A549 (cell line): ENCODE data around the gene CKAP2L.

Experiments used
- EP300 ChIP-seq, 2 experiments: fragments of >200 bp; sonication (Bioruptor Twin); formaldehyde crosslinking; IDR thresholded peaks; 2 replicates in 1 of 2; 3 replicates in 1 of 2; pipeline ENCODE4 v1.6.1; 2016 to 2017
- POLR2A ChIP-seq: IDR thresholded peaks from 2 replicates; pipeline ENCODE4 v1.6.1; 2012; ENCODE audit warnings: mild to moderate bottlenecking, low read length
- POLR2AphosphoS2 ChIP-seq: conservative IDR thresholded peaks from 2 replicates; pipeline ENCODE4 v1.6.1; 2012; ENCODE audit warnings: low read length, improper control_type of control experiment, inconsistent platforms
- REST ChIP-seq: fragments of 200-600 bp; sonication (generic); IDR thresholded peaks from 2 replicates; pipeline ENCODE4 v1.6.1; 2016; ENCODE audit warnings: antibody characterized with exemption, mild to moderate bottlenecking, moderate library complexity
- TF ChIP-seq, protein P1 (sequence below): fragments of >200 bp; sonication (Bioruptor Twin); formaldehyde crosslinking; IDR thresholded peaks from 3 replicates; pipeline ENCODE4 v1.5.1; 2016
- TF ChIP-seq, protein P2 (sequence below): fragments of 450-650 bp; IDR thresholded peaks from 2 replicates; pipeline ENCODE4 v1.6.1; 2014; ENCODE audit warnings: antibody characterized with exemption
- TF ChIP-seq, protein P3 (sequence below): fragments of 250-450 bp; sonication (Bioruptor Pico); IDR thresholded peaks from 2 replicates; pipeline ENCODE4 v1.5.0; 2021; ENCODE audit warnings: mild to moderate bottlenecking, moderate library complexity, borderline replicate concordance

DNA sequence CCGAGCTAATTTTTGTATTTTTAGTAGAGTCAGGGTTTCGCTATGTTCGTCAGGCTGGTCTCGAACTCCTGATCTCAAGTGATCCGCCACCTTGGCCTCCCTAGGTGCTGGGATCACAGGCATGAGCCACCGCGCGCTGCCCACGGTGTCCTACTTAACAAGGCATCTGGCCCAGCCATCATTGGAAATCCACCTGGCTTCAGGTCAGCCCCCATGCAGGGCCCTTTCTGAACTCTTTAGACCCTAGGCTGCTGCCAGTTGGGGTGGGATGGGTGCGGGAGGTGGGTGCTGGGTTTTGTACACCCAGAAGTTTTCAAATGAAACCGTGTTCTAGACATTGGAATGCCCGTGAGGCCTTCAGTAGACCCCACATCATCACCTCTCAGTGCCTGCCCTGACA, 70.2 kb downstream of the CKAP2L start:
- TF ChIP-seq, protein P1, sequence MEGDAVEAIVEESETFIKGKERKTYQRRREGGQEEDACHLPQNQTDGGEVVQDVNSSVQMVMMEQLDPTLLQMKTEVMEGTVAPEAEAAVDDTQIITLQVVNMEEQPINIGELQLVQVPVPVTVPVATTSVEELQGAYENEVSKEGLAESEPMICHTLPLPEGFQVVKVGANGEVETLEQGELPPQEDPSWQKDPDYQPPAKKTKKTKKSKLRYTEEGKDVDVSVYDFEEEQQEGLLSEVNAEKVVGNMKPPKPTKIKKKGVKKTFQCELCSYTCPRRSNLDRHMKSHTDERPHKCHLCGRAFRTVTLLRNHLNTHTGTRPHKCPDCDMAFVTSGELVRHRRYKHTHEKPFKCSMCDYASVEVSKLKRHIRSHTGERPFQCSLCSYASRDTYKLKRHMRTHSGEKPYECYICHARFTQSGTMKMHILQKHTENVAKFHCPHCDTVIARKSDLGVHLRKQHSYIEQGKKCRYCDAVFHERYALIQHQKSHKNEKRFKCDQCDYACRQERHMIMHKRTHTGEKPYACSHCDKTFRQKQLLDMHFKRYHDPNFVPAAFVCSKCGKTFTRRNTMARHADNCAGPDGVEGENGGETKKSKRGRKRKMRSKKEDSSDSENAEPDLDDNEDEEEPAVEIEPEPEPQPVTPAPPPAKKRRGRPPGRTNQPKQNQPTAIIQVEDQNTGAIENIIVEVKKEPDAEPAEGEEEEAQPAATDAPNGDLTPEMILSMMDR: no peak
- no peak for TF ChIP-seq POLR2A
- no peak for TF ChIP-seq REST
- TF ChIP-seq POLR2AphosphoS2: no peak
- TF ChIP-seq, protein P2, sequence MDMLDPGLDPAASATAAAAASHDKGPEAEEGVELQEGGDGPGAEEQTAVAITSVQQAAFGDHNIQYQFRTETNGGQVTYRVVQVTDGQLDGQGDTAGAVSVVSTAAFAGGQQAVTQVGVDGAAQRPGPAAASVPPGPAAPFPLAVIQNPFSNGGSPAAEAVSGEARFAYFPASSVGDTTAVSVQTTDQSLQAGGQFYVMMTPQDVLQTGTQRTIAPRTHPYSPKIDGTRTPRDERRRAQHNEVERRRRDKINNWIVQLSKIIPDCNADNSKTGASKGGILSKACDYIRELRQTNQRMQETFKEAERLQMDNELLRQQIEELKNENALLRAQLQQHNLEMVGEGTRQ: no peak
- no peak for TF ChIP-seq EP300 (IDR thresholded peaks at IDR 0.05)
- TF ChIP-seq, protein P3, sequence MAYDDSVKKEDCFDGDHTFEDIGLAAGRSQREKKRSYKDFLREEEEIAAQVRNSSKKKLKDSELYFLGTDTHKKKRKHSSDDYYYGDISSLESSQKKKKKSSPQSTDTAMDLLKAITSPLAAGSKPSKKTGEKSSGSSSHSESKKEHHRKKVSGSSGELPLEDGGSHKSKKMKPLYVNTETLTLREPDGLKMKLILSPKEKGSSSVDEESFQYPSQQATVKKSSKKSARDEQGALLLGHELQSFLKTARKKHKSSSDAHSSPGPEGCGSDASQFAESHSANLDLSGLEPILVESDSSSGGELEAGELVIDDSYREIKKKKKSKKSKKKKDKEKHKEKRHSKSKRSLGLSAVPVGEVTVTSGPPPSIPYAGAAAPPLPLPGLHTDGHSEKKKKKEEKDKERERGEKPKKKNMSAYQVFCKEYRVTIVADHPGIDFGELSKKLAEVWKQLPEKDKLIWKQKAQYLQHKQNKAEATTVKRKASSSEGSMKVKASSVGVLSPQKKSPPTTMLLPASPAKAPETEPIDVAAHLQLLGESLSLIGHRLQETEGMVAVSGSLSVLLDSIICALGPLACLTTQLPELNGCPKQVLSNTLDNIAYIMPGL (CRISPR knock-in tag): no peak
